ENCODE measurements around the gene ISOC2.

- TF ChIP-seq EP300 (IDR thresholded peaks at IDR 0.05) (no peak), HDAC2 (IDR thresholded peaks at IDR 0.05) (no peak), ZNF302 (CRISPR knock-in tag; IDR thresholded peaks at IDR 0.05) (no peak), POLR2A (IDR thresholded peaks at IDR 0.05; ENCODE audit: low read length) (no peak), CHD4 (IDR thresholded peaks at IDR 0.05; ENCODE audit: borderline replicate concordance) (no peak), CTCF (IDR thresholded peaks at IDR 0.05) (no peak), ELK1 (IDR thresholded peaks at IDR 0.05; ENCODE audit: low read depth, low read length) (no peak), FOXS1 (CRISPR knock-in tag; IDR thresholded peaks at IDR 0.05) (no peak), REST (IDR thresholded peaks at IDR 0.05) (no peak), RCOR1 (IDR thresholded peaks at IDR 0.05; ENCODE audit: low read depth, low read length) (no peak), JUNB (IDR thresholded peaks at IDR 0.05) (no peak), CBX2 (IDR thresholded peaks at IDR 0.05; ENCODE audit: borderline replicate concordance, low read depth) (no peak)
- TF ChIP-seq, protein P1, sequence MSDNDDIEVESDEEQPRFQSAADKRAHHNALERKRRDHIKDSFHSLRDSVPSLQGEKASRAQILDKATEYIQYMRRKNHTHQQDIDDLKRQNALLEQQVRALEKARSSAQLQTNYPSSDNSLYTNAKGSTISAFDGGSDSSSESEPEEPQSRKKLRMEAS (IDR thresholded peaks at IDR 0.05), result no peak
These were observed 2.2 kb upstream of the ISOC2 start for GRCh38 chr19:55463583-55464031.

Data from A549 (cell line).